T-helper 2 cell treated with Interferon-gamma antibody and Interleukin-4, amounts not matched to agents 100 ng/mL and 5 ng/mL, for 36 hours (primary cell): ENCODE results near the gene APLNR. TPM values are rescaled to one million over a fixed set of nuclear protein-coding genes. Genes with fewer than 3 reads are reported as not detected.

Experiments
- total RNA-seq: library from RNA; stranded (reverse); gene quantifications from 2 replicates; pipeline ENCODE4 v1.2.3, GENCODE V29; 2022

The APLNR gene
- total RNA-seq, 1 donor from 2014 or later = not detected

Other genes starting within 250 kb of the APLNR start
- not detected in 2 replicates for gene OR5AK2, start 248.3 kb downstream of the APLNR start, total RNA-seq
- gene LRRC55, start 55.3 kb downstream of the APLNR start, total RNA-seq = not detected in 2 replicates
- 8.5 and 9.0 TPM in 2 replicates for gene TNKS1BP1, start 87.7 kb upstream of the APLNR start, total RNA-seq
- gene SSRP1, start 98.6 kb upstream of the APLNR start, total RNA-seq = 180 TPM in 2 replicates
- gene P2RX3, start 101.1 kb upstream of the APLNR start, total RNA-seq = not detected in 2 replicates
- gene PRG3, start 143.9 kb upstream of the APLNR start, total RNA-seq = not detected in 2 replicates
- 0.45 TPM in 1 of 2 replicates, not detected in the other for gene PRG2, start 153.4 kb upstream of the APLNR start, total RNA-seq
- gene SLC43A3, start 189.9 kb upstream of the APLNR start, total RNA-seq = 107 and 108 TPM in 2 replicates
- gene RTN4RL2, start 223.3 kb upstream of the APLNR start, total RNA-seq = 0.20 TPM in 2 replicates